ENCODE data around the gene LHX6.

The LHX6 gene

DNA sequence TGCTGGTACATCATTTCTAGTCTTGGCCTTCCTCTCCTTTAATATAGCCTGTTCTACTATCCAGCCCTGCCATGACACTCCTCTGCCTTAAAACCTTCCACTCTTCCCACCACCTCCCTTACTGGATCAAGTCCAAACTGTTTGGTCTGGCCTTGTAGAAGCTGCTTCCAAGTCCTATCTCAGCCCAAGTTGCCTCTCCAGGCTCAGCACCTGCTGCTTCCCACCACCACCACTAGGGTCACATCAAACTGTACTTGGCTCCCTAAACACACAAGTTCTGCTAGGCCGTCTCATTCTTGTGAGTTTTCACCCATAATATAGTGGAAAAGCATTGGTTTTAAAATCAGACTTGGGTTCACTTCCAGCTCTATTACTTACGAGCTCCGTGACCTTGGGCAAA, 70.6 kb downstream of the LHX6 start:
- in situ Hi-C loops (cut with MboI; ENCODE audit: low sequenced_read_pairs): no loop called here

DNA sequence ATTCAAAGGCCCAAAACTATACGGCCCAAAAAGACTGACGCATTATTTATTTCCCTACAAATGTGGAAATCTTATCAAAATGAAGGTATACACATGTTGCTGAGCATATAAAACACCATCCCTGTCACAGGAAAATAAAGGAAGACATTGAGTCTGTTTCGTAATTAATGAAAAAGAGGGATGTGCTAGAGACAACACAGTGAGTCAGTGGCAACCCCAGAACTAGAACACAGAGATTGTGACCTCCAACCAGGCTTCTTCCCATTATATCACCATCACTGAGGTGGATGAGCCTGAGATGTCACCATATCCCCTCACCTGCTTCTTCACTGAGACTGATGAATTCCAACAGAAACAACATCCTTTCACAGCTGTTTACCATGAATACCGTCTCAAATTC, 73.0 kb downstream of the LHX6 start:
- in situ Hi-C loops (cut with MboI; ENCODE audit: low sequenced_read_pairs): no loop called here
